Effector CD8-positive, alpha-beta T cell (primary cell): ENCODE measurements around the gene TRAF3.
"Not testable (repeated sequence)": the region's sequence is repeated elsewhere in the genome, so short reads cannot be mapped to it uniquely, and the experiment has no call there.

Experiments used
- DNase-seq: peaks from one replicate; lab custom pipeline; 2025; lab: John Stamatoyannopoulos, UW

Gene TRAF3

DNA sequence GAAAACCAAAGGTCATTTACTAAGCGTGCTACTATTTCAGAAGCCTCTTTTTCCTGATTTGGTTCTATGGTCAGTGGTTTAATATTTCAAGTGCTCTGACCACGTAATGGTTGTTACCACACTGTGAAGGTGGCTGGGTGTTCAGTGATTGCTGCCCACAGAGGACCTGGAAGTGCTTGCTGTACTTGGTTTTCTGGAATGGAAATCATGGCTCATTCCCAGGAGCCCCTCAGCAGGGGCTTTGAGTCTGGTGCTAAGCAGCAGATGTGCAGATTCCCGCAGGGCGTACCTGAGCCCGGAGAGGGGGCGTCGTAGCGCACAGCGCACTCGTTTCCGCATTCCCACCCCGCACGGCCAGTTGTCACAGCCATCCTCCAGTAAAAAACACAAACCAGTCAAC, 50.5 kb downstream of the TRAF3 start:
- DNase-seq, result no peak

GRCh38 chr14:102828151-102828550, 50.9 kb downstream of the TRAF3 start:
- DNase-seq, result no peak

DNA sequence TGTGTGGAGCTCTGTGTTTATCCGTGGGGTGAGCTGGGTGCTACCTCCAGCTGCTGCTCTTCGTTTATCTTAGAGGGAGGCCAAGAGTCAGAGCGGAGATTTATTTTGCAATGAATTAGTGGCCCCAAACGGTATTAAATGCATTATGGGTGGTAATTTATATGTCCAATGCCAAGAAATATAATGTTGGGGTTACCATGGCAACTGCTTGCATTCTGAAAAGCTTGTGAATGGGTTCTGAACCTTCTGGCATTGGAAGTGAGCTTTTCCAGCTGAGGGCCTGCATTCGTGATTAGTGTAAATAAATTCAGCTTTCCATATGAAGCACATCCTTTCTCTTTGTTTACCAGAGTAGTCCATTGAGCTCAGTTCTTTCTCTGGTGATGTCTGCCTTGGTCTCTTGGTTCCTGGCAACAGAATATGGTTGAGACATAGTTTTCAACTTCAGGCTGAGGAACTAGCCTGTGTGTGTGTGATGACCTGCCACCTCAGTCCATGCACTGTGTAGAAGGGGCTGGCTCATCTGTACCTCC, 51.8 kb downstream of the TRAF3 start:
- no peak for DNase-seq

DNA sequence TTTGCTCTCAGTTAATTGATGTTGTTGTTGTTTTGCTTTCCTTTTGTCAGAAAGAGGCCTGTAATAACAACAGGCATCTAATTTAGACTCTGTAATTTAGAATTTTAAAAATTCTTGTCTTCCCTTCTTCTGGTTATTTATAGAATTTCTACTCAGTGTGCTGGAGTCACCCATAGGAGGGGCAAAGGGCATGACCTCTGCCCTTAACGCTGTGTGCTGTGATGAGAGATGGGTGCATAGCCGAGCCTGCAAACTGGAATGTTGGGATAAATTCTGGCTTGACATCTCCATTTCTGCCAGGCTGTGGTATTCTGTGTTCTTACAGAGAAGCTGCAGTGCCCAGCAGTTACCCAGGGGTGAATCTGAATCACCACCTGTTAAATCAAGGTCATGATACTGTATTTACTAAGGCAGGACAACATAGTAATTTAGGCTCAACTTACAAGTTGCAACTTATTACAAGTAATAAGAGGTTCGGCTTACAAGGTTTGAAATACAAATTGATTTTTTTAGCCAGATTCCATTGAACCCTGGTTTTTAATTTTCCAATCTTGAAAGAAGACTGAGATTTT, 53.3 kb downstream of the TRAF3 start:
- DNase-seq, result no peak

DNA sequence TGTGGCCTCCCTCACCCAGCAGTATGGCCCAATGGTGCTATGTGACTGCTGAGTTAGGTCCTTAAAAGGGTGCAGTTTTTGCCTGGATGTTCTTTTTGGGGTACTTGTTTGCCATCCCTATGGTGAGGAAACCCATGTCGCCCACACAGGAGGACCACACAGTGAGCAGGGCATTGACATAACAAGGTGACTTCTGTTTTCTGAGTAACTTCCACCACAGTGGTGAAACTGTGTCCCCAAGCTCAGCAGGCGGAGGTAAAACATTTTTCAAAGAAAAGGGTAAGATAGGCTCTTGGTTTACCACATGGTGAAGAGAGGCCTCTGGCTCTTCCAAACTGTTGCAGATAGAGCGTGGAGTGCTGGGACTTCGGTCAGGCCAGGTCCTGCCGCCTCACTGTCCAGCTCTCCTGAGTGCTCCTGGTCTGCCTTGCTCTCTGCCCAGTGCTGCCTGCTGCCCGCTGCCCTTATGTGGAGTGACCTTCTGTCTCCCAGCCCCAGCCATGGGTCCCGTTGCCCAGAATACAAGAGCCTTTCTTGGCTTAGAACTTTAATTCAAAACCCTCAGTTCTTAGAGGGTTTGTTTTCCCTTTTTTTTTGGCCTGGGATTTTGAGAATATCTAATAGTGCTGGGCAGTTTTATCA, 54.0 kb downstream of the TRAF3 start:
- DNase-seq, result no peak

- no peak for DNase-seq
Observed at GRCh38 chr14:102833341-102833740, 56.1 kb downstream of the TRAF3 start.

GRCh38 chr14:102833991-102834390, 56.7 kb downstream of the TRAF3 start:
- no peak for DNase-seq

DNA sequence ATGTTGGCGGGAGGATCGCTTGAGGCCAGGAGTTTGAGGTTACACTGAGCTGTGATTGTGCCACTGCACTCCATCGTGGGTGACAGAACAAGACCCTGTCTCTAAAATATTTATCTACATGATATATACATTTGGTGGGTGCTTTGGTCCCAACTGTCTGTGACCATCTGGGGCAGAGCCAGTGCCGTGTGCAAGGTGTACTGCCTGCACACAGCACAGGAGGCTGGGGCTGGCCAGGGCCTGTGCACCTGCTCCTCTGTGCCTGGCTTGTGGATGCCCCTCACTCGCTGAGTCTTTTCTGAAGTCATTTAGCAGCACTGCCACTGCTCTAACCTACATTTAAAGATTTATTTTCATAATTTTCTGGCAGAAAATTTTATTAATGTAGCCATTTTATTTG, 58.7 kb downstream of the TRAF3 start:
- no peak for DNase-seq

- DNase-seq, result not testable (repeated sequence)
Observed at GRCh38 chr14:102837120-102837519, 59.9 kb downstream of the TRAF3 start.

DNA sequence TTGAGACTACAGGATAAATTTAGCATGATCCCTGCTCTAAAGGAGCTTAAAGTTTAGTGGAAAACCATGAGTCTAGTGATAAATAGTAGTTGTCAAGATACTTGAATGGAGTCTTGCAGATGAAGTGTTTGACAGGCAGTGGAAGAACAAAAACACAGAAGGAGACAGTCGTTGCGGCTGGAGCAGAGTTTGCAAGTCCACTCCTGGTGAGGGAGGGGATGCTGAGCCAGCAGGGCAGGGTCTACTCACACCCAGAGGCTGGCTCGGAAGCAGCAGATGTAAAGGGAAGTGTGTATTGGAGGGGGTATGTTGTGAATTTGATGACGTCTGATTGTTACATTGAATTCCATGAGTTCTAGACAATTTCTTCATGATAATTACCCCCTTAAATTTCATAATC, 61.3 kb downstream of the TRAF3 start:
- DNase-seq, result no peak

- DNase-seq, result no peak
Observed at GRCh38 chr14:102840115-102840514, 62.9 kb downstream of the TRAF3 start.

- no peak for DNase-seq
Observed at GRCh38 chr14:102840771-102841528, 63.7 kb downstream of the TRAF3 start.

DNA sequence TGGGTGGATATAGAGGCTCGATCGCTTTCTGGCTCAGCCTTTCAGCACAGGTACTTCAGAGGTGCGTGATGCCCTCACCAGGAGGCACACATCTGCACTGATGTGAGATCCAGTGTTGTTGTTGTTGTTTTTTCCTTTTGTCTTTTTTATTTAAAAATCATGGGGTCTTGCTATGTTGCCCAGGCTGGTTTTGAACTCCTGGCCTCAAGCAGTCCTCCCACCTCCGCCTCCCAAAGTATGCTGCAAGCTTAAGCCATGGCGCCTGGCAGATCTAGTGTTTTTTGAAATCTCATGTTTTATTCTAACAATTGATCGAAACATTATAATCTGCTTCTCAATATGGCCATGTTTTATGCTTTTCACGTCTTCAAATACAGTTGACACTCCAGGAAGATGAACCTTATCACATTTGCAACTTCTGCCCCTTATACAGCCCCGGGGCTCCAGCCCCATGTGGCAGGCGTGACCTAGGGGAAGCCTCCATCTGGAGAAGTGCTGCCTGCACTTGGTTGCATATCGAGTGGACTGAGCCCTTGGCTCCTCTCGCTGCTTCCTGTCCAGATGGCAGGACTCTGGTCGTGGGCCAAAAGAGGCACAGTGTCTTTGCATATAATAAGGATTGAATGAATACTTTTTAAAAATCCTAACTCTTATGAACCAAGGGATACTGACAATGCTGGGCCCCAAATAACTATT, 71.7 kb downstream of the TRAF3 start:
- no peak for DNase-seq

DNA sequence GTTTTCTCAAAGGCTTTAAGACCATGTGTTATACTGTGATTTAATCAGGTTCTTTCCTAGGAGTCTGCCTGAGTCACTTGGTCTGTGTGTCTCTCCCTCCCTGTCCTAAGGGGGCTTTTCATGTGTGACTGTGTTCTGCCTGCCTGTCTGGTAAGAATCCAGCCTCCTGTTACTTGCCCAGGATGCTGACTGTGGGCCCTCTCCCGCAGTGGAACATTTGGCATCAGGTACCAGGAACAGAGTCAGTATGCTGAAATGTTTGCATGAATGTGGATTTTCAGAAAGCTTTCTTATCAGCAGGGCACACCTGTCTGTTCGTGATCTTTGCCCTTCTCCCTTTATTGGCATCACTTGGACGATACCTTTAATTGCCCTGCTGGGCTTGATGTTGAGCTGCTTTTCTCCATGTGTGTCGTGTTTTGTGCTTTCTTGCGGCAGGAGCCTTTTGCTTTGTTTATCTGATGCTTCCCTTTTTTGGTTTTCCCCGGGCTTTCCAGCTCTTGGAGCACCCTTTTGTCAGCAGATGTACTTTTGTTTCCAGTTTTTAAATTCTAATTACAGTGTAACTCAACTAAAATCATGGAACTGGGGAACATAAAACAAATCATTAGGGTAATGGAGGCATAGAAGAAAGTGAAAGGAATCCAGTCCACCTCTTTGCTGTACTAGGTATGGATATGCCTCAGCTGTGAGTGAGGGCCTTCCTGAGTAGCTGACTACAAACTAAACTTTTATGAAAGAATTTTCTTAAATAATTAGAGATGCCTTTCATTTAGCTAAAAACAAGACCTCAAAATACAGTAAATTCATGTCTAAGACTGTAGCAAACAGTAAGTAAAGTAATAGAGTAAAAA, 72.5 kb downstream of the TRAF3 start:
- no peak for DNase-seq

DNA sequence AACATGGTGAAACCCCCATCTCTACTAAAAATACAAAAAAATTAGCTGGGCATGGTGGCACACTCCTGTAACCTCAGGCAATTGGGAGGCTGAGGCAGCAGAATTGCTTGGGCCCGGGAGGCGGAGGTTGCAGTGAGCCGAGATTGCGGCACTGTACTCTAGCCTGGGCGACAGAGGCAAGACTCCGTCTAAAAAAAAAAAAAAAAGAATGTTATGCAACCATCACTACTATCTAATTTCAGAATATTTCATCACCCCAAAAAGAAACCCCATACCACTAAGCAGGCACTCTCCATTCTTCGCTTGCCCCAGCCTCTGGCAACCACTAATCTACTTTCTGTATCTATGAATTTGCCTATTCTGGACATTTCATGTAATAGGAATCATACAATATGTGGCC, 76.4 kb downstream of the TRAF3 start:
- no peak for DNase-seq

DNA sequence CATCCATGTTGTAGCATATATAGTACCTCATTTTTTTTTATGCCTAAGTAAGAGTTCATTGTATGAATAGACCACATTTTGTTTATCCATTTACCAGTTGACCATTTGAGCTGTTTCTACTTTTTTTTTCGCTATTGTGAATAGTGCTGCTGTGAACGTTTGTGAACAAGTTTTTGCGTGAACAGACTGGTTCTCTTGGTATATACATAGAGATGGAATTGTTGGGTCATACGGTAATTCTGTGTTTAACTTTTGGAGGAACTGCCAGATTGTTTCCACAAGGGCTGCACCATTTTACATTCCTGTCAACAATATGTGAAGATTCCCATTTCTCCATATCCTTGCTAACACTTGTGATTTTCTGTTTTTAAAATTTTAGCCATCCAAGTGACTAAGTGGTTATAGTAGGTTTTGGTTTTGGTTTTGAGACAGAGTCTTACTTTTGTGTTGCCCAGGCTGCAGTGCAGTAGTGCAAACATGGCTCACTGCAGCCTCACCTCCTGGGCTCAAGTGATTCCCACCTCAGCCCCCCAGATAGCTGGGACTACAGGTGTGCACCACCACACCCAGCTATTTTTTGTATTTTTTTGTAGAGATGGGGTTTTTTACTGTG, 76.9 kb downstream of the TRAF3 start:
- DNase-seq, result no peak

- no peak for DNase-seq
Observed at GRCh38 chr14:102856179-102856578, 78.9 kb downstream of the TRAF3 start.

DNA sequence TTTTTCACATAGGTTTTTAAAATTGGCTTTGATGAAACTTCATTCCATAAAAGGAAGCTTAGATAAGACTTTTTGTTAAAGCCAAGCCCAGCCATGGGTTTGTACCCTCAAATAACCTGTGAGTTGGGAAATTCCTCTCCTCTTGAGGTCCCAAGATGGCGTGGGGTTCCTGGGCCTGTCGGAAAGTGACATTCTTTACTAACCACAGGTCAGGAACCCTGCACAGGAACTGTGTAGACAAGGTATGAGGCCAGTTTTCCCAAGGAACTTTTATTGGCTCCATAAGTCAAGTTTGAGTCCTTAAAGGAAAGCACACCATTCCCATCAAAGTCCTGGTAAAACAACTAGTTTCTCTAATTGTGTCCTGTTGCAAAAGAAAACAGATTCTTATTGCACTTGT, 80.2 kb downstream of the TRAF3 start:
- no peak for DNase-seq

DNA sequence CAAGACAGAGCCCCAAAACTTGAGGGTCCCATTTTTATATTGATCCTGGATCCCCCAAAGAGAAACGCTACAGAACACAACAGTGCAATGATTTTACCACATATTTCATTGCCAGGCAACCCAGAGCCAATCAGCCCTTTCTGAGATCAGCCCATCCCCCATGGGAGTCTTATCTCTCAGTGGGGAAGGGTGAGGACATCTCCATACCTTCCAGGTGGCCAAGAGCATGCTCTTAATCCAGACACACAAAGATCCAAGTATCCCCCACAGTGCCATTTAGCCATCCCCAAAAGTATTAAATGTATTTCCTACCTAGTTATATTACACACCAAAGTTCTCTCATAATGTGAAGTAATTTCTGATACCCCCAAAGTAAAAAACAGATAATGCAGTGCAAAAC, 82.7 kb downstream of the TRAF3 start:
- DNase-seq, result no peak

DNA sequence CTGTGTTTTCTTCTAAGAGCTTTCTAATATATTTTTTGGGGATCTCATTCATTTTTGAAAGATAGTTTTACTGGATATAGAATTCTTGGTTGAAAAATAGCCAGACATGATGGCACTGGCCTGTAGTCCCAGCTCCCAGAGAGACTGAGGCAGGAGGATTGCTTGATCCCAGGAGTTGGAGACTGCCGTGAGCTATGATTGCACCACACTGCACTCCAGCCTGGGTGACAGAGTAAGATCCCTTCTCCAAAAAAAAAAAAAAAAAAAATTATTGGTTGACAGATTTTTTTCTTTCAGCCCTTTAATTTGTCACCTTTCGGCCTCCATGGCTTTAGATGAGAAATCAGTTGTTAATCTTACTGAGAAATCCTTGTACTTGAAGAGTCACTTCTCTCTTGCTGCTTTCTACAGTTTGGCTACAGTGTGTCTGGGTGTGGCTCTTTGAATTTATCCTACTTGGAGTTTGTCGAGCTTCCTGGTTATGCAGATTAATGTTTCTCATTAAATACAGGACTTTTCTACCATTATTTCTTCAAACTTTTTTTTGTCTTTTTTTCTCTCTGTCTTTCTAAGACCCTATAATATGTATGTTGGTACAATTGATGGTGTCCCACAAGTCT, 85.0 kb downstream of the TRAF3 start:
- no peak for DNase-seq

- DNase-seq, result no peak
Observed at GRCh38 chr14:102863381-102863780, 86.1 kb downstream of the TRAF3 start.
